ENCODE measurements around the gene JMJD7. TPM values are rescaled to one million over a fixed set of nuclear protein-coding genes. Genes with fewer than 3 reads are reported as not detected.

JMJD7 gene
- total RNA-seq, 1 donor from 2014 or later = 17.7 TPM

- intact Hi-C loops (cut with micrococcal nuclease) = no loop called here
Observed at GRCh38 chr15:41861736-41862356, 34.0 kb downstream of the JMJD7 start.

GRCh38 chr15:41862515-41863116, 34.7 kb downstream of the JMJD7 start:
- intact Hi-C loops (cut with micrococcal nuclease) = no loop called here

GRCh38 chr15:41865490-41866055, 37.7 kb downstream of the JMJD7 start:
- intact Hi-C loops (cut with micrococcal nuclease) = no loop called here

- intact Hi-C loops (cut with micrococcal nuclease) = no loop called here
Observed at GRCh38 chr15:41866263-41866703, 38.4 kb downstream of the JMJD7 start.

- intact Hi-C loops (cut with micrococcal nuclease) = no loop called here
Observed at GRCh38 chr15:41866872-41867579, 39.1 kb downstream of the JMJD7 start.

GRCh38 chr15:41868321-41868720, 40.4 kb downstream of the JMJD7 start:
- intact Hi-C loops (cut with micrococcal nuclease) = no loop called here

GRCh38 chr15:41869770-41870688, 42.1 kb downstream of the JMJD7 start:
- intact Hi-C loops (cut with micrococcal nuclease) = no loop called here

- intact Hi-C loops (cut with micrococcal nuclease) = no loop called here
Observed at GRCh38 chr15:41870689-41871081, 42.8 kb downstream of the JMJD7 start.

GRCh38 chr15:41871175-41871905, 43.4 kb downstream of the JMJD7 start:
- intact Hi-C loops (cut with micrococcal nuclease) = no loop called here

- intact Hi-C loops (cut with micrococcal nuclease) = no loop called here
Observed at GRCh38 chr15:41872166-41872747, 44.4 kb downstream of the JMJD7 start.

- intact Hi-C loops (cut with micrococcal nuclease) = no loop called here
Observed at GRCh38 chr15:41873711-41874110, 45.8 kb downstream of the JMJD7 start.

GRCh38 chr15:41874736-41875135, 46.8 kb downstream of the JMJD7 start:
- intact Hi-C loops (cut with micrococcal nuclease) = no loop called here

- intact Hi-C loops (cut with micrococcal nuclease) = no loop called here
Observed at GRCh38 chr15:41876007-41876406, 48.1 kb downstream of the JMJD7 start.

- intact Hi-C loops (cut with micrococcal nuclease) = no loop called here
Observed at GRCh38 chr15:41876689-41877088, 48.8 kb downstream of the JMJD7 start.

- intact Hi-C loops (cut with micrococcal nuclease) = no loop called here
Observed at GRCh38 chr15:41877631-41878354, 49.9 kb downstream of the JMJD7 start.

GRCh38 chr15:41878355-41878699, 50.4 kb downstream of the JMJD7 start:
- intact Hi-C loops (cut with micrococcal nuclease) = no loop called here

- intact Hi-C loops (cut with micrococcal nuclease) = no loop called here
Observed at GRCh38 chr15:41879321-41879845, 51.5 kb downstream of the JMJD7 start.

- intact Hi-C loops (cut with micrococcal nuclease) = no loop called here
Observed at GRCh38 chr15:41880156-41880877, 52.4 kb downstream of the JMJD7 start.

GRCh38 chr15:41881086-41881485, 53.2 kb downstream of the JMJD7 start:
- intact Hi-C loops (cut with micrococcal nuclease) = no loop called here
